GM12878 (cell line): Measurements from ENCODE around the gene CPLX1. TPM values are rescaled to one million over a fixed set of nuclear protein-coding genes. Genes with fewer than 3 reads are reported as not detected.

Experiments used
- BACH1 ChIP-seq: fragments of 450-650 bp; IDR thresholded peaks from 2 replicates; pipeline ENCODE4 v1.6.1; 2017; ENCODE audit warnings: mild to moderate bottlenecking, borderline replicate concordance
- CHD2 ChIP-seq: IDR thresholded peaks from 2 replicates; pipeline ENCODE4 v1.6.1; 2011; ENCODE audit warnings: low read depth, low read length, improper control_type of control experiment, borderline replicate concordance
- DPF2 ChIP-seq: fragments of 450-650 bp; IDR thresholded peaks from 2 replicates; pipeline ENCODE4 v1.6.1; 2017; ENCODE audit warnings: mild to moderate bottlenecking
- EED ChIP-seq: sonication (generic); IDR thresholded peaks from 2 replicates; pipeline ENCODE4 v1.6.1; 2016; ENCODE audit warnings: antibody characterized with exemption, low read depth
- EGR1 ChIP-seq, 2 experiments: IDR thresholded peaks; 1 replicate in 1 of 2; 2 replicates in 1 of 2; pipeline ENCODE4 v1.6.1; 2011 to 2012; ENCODE audit warnings: low read depth in 2 of 2, low read length in 2 of 2, borderline replicate concordance in 1 of 2, mild to moderate bottlenecking in 1 of 2, moderate library complexity in 1 of 2
- GATAD2B ChIP-seq: fragments of 450-650 bp; conservative IDR thresholded peaks from 2 replicates; pipeline ENCODE4 v1.6.1; 2017; ENCODE audit warnings: low read depth, mild to moderate bottlenecking, moderate library complexity
- IKZF1 ChIP-seq: fragments of 450-650 bp; conservative IDR thresholded peaks from 2 replicates; pipeline ENCODE4 v1.6.1; 2017; ENCODE audit warnings: antibody characterized with exemption, mild to moderate bottlenecking
- NFXL1 ChIP-seq: fragments of 450-650 bp; IDR thresholded peaks from 2 replicates; pipeline ENCODE4 v1.6.1; 2017; ENCODE audit warnings: antibody characterized with exemption, mild to moderate bottlenecking, borderline replicate concordance
- POLR2AphosphoS5 ChIP-seq: IDR thresholded peaks from 2 replicates; pipeline ENCODE4 v1.6.1; 2011; ENCODE audit warnings: mild to moderate bottlenecking, low read length, inconsistent platforms
- RAD21 ChIP-seq: IDR thresholded peaks from 2 replicates; pipeline ENCODE4 v1.6.1; 2011; ENCODE audit warnings: mild to moderate bottlenecking, low read depth, low read length, moderate library complexity; ENCODE audit not compliant: insufficient read depth
- RELA ChIP-seq: fragments of 450-650 bp; IDR thresholded peaks from 2 replicates; pipeline ENCODE4 v1.8.0; 2014; ENCODE audit warnings: borderline replicate concordance; ENCODE audit not compliant: partially characterized antibody
- RFX5 ChIP-seq: IDR thresholded peaks from 2 replicates; pipeline ENCODE4 v1.6.1; 2011; ENCODE audit warnings: low read depth, low read length, improper control_type of control experiment
- SUZ12 ChIP-seq: fragments of 200-600 bp; sonication (generic); IDR thresholded peaks from one replicate; pipeline ENCODE4 v1.6.1; 2018; ENCODE audit warnings: antibody characterized with exemption, mild to moderate bottlenecking; ENCODE audit not compliant: unreplicated experiment
- TARDBP ChIP-seq: IDR thresholded peaks from 2 replicates; pipeline ENCODE4 v1.6.1; 2016; ENCODE audit warnings: borderline replicate concordance
- TCF12 ChIP-seq: IDR thresholded peaks from 2 replicates; pipeline ENCODE4 v1.6.1; 2011; ENCODE audit warnings: low read depth, mild to moderate bottlenecking, low read length
- polyA plus RNA-seq, 11 experiments: library from polyadenylated mRNA; depleted of rRNA in 4 of 11; unstranded in 6 of 11; stranded (reverse) in 5 of 11; fragments of >200 nt; fragmentation: Nextera tagmentation in 4 of 11; fragmentation: Illumina TruSeq in 1 of 11; extraction: Ambion mirVana in 4 of 11; extraction: Trizol in 1 of 11; gene quantifications; 1 replicate in 1 of 11; 2 replicates in 10 of 11; pipeline versions ENCODE4 v1.2.1 to v1.2.3, GENCODE V29; 2011 to 2016; ENCODE audit warnings: inconsistent platforms in 2 of 11, missing spikeins in 2 of 11, low read depth in 1 of 11
- total RNA-seq, 4 experiments: library from RNA; depleted of rRNA in 3 of 4; stranded (reverse); fragments of >200 nt in 3 of 4; fragmentation: Illumina TruSeq in 1 of 4; extraction: Trizol in 1 of 4; gene quantifications; 2 replicates each; pipeline versions ENCODE4 v1.2.1 to v1.2.3, GENCODE V29; 2013 to 2021
- TF ChIP-seq, protein P1 (sequence below): fragments of 450-650 bp; IDR thresholded peaks from 2 replicates; pipeline ENCODE4 v1.6.1; 2016; ENCODE audit warnings: mild to moderate bottlenecking, moderate library complexity, borderline replicate concordance
- TF ChIP-seq, protein P2 (sequence below): fragments of 450-650 bp; IDR thresholded peaks from 2 replicates; pipeline ENCODE4 v1.6.1; 2017; ENCODE audit warnings: mild to moderate bottlenecking, moderate library complexity
- TF ChIP-seq, protein P3 (sequence below): fragments of 450-650 bp; IDR thresholded peaks from 2 replicates; pipeline ENCODE4 v1.6.1; 2017; ENCODE audit warnings: borderline replicate concordance
- TF ChIP-seq, protein P4 (sequence below): IDR thresholded peaks from 2 replicates; pipeline ENCODE4 v1.6.1; 2011; ENCODE audit warnings: borderline replicate concordance, low read depth, mild to moderate bottlenecking, moderate library complexity, low read length; ENCODE audit not compliant: insufficient read depth, poor library complexity, severe bottlenecking

Gene CPLX1
- total and polyA plus RNA-seq, 10 of the 15 experiments (the other 5 are each of a cell fraction or from before 2014, with no cell fraction given): 0.04 to 1.2 (median 0.13) TPM; not detected in 5

DNA sequence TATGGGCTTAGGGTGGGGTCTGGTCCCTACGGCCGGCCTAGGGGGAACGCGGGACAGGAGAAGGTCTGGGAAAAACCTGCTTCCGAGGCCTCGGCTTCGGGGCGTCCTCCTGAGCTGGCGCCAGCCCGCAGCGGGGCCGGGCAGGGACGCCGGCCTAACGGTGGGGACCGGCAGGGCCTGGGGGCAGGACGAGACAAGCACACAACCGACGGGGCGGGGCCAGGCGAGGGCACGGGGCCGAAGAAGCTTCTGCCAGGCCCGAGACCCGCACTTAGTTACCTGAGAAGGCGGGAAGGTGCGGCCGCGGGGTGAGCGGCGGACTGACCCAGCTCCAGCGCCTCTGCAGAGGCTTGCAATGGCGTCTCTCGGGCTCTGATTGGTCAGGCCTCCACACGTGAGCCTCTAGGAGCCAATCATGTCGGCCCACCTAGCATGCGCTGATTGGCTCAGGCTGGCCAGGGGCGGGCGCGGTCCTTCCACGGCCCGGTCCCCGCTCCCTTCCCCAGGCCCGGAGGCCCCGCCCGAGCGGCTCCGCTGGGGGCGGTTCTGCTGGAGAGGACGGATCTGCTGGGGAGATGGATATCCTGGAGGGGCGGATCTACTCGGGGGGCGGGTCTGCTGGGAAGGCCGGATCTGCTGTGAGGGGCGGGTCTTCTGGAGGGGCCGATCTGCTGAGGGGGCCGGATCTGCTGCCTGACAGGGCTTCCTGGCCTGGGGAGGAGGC, 44.3 kb downstream of the CPLX1 start (continued):
- TF ChIP-seq, protein P1, sequence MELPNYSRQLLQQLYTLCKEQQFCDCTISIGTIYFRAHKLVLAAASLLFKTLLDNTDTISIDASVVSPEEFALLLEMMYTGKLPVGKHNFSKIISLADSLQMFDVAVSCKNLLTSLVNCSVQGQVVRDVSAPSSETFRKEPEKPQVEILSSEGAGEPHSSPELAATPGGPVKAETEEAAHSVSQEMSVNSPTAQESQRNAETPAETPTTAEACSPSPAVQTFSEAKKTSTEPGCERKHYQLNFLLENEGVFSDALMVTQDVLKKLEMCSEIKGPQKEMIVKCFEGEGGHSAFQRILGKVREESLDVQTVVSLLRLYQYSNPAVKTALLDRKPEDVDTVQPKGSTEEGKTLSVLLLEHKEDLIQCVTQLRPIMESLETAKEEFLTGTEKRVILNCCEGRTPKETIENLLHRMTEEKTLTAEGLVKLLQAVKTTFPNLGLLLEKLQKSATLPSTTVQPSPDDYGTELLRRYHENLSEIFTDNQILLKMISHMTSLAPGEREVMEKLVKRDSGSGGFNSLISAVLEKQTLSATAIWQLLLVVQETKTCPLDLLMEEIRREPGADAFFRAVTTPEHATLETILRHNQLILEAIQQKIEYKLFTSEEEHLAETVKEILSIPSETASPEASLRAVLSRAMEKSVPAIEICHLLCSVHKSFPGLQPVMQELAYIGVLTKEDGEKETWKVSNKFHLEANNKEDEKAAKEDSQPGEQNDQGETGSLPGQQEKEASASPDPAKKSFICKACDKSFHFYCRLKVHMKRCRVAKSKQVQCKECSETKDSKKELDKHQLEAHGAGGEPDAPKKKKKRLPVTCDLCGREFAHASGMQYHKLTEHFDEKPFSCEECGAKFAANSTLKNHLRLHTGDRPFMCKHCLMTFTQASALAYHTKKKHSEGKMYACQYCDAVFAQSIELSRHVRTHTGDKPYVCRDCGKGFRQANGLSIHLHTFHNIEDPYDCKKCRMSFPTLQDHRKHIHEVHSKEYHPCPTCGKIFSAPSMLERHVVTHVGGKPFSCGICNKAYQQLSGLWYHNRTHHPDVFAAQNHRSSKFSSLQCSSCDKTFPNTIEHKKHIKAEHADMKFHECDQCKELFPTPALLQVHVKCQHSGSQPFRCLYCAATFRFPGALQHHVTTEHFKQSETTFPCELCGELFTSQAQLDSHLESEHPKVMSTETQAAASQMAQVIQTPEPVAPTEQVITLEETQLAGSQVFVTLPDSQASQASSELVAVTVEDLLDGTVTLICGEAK: no peak; the same call in 1 of the 2 replicates
- TF ChIP-seq TCF12: no peak
- no peak for TF ChIP-seq SUZ12
- no peak for TF ChIP-seq NFXL1
- TF ChIP-seq RELA: peak; percentile 70
- peak; percentile 6; the same call in 1 of the 2 replicates for TF ChIP-seq DPF2
- TF ChIP-seq POLR2AphosphoS5: peak; percentile 96
- TF ChIP-seq, protein P2, sequence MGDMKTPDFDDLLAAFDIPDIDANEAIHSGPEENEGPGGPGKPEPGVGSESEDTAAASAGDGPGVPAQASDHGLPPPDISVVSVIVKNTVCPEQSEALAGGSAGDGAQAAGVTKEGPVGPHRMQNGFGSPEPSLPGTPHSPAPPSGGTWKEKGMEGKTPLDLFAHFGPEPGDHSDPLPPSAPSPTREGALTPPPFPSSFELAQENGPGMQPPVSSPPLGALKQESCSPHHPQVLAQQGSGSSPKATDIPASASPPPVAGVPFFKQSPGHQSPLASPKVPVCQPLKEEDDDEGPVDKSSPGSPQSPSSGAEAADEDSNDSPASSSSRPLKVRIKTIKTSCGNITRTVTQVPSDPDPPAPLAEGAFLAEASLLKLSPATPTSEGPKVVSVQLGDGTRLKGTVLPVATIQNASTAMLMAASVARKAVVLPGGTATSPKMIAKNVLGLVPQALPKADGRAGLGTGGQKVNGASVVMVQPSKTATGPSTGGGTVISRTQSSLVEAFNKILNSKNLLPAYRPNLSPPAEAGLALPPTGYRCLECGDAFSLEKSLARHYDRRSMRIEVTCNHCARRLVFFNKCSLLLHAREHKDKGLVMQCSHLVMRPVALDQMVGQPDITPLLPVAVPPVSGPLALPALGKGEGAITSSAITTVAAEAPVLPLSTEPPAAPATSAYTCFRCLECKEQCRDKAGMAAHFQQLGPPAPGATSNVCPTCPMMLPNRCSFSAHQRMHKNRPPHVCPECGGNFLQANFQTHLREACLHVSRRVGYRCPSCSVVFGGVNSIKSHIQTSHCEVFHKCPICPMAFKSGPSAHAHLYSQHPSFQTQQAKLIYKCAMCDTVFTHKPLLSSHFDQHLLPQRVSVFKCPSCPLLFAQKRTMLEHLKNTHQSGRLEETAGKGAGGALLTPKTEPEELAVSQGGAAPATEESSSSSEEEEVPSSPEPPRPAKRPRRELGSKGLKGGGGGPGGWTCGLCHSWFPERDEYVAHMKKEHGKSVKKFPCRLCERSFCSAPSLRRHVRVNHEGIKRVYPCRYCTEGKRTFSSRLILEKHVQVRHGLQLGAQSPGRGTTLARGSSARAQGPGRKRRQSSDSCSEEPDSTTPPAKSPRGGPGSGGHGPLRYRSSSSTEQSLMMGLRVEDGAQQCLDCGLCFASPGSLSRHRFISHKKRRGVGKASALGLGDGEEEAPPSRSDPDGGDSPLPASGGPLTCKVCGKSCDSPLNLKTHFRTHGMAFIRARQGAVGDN: no peak
- TF ChIP-seq, protein P3, sequence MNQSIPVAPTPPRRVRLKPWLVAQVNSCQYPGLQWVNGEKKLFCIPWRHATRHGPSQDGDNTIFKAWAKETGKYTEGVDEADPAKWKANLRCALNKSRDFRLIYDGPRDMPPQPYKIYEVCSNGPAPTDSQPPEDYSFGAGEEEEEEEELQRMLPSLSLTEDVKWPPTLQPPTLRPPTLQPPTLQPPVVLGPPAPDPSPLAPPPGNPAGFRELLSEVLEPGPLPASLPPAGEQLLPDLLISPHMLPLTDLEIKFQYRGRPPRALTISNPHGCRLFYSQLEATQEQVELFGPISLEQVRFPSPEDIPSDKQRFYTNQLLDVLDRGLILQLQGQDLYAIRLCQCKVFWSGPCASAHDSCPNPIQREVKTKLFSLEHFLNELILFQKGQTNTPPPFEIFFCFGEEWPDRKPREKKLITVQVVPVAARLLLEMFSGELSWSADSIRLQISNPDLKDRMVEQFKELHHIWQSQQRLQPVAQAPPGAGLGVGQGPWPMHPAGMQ: no peak
- TF ChIP-seq, protein P4, sequence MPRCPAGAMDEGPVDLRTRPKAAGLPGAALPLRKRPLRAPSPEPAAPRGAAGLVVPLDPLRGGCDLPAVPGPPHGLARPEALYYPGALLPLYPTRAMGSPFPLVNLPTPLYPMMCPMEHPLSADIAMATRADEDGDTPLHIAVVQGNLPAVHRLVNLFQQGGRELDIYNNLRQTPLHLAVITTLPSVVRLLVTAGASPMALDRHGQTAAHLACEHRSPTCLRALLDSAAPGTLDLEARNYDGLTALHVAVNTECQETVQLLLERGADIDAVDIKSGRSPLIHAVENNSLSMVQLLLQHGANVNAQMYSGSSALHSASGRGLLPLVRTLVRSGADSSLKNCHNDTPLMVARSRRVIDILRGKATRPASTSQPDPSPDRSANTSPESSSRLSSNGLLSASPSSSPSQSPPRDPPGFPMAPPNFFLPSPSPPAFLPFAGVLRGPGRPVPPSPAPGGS: no peak
- TF ChIP-seq CHD2: peak; percentile 95
- TF ChIP-seq EGR1 (IDR thresholded peaks at IDR 0.05; ENCODE audit: borderline replicate concordance in 1 of 2, low read depth in 2 of 2, low read length in 2 of 2): peak in 1 of 2 experiments; percentile 32; a peak in 1 of 3 replicates
- TF ChIP-seq IKZF1: peak; percentile 50; the same call in 1 of the 2 replicates
- peak; percentile 52; the same call in 1 of the 2 replicates for TF ChIP-seq GATAD2B
- no peak for TF ChIP-seq TARDBP
- TF ChIP-seq RFX5: peak; percentile 96
- TF ChIP-seq RAD21: no peak
- no peak; the same call in 1 of the 2 replicates for TF ChIP-seq EED
- TF ChIP-seq BACH1: peak; percentile 57; the same call in 1 of the 2 replicates
